Daoy (cell line): ENCODE data around the gene ELAVL2. TPM values are rescaled to one million over a fixed set of nuclear protein-coding genes. Genes with fewer than 3 reads are reported as not detected.

Experiments
- DNase-seq: peaks from one replicate; pipeline ENCODE4 v3.0.0-alpha.2; 2015; ENCODE audit warnings: low read depth
- total RNA-seq: library from RNA; depleted of rRNA; stranded (reverse); fragments of >200 nt; shearing (Covaris generic); gene quantifications from 2 replicates; pipeline ENCODE4 v1.2.3, GENCODE V29; 2014; rRNA removed

The ELAVL2 gene
- total RNA-seq: not detected in 2 replicates

DNA sequence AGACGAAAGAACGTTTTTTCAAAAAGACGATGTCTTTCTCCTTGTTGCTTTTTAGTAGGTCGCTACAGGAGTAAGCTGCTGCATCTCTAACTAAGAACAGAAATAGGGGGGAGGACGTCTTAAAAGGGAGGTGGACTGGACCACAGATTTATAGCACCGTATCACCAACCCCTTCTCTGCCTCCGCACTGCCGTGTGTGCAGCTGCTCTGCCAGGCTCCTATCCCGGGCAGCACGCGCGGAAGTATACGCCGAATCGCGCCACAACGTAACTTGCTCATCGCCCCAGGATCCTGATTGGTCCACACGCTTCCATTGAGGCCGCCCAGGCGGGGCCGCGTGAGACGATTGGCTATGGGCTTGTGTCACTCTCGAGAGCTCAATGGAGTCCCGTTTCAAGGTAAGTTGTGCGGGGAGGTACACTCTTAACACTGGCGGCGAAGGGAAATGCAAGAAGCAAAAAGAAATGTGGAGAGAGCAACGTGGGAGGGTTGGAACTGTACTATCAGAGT lies at the start of gene ELAVL2:
Gene ELAVL2 (minus strand): TSS at position 121 of the 510 bp plus-strand sequence. CDS start 64,006 bp downstream, outside the sequence.
- no peak for DNase-seq

- DNase-seq: no peak
These were observed 32.2 kb upstream of the ELAVL2 start for GRCh38 chr9:23858234-23858633.

DNA sequence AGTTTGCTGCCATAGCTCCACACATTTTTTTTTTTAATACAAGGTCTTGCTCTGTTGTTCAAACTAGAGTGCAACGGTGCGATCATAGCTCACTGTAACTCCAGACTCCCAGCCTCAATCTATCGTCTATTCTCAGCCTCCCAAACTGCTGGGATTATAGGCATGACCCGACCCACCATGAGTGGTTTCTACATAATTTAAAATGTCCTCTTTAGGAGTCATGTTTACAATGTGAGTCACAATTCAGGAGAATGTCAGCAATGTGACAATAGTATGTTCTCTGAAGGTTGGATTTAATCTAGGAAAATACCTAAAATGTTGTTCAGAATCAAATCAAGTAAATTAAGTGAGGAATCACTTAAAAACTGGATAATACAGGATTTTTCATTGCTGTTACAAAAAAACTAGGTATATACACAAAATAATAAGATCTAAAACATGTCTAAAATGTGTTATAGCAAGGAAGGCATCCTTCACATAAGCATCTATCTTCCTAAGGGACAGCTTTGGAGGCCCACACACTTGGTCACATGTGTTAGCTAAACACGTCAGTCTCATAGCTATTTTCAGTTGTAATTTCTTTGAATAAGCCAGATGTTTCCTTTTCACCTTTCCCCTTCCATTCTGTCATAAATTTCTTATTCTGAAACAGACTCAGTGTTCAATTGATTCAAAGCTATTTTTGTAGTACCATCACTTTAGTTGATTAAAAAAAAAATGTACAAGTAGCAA lies 30.0 kb upstream of the ELAVL2 start:
- DNase-seq: no peak

DNA sequence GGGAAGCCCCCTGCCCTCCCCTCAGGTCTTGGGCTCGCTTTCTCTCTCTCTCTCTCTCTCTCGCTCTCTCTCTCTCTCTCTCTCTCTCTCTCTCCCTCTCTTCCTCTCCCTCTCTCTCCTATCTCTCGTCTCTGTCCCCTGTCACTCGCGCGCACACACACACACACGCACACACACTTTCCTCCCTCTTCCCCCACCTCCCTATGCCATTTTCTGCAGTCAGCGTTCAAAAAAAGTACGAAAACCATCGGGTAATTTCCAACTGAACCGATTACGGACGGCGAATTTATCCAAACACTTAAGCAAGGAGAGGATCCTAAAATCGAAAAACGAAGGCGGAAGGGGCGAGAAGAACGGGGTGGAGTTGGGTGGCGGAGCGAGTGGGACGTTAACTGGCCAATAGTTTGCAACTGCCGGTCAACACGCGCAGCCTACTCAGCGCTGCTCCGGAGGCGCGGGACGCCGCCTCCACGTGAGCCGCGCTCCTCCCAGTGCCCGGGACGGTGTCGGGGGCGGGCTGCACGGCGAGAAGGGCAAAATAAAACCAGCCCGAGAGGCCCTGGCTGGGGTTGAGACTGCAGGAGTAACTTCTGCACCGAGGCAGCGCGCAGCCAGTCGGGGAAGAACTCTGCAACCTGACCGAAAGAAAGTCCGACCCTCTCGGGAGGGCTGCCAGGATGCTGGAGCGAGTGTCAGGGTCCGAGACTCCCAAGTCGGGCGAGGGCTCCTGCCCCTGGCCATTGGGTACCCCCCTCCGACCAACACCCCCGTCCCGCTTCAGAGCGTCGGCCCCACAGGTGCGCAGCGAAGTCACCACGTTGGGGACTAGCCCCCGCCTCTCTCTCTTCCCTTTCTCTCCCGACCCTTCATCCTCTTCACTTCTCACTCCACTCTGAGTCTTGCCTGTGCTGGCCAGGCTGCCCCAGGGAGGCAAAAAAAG lies 24.9 kb upstream of the ELAVL2 start:
- DNase-seq: no peak

- no peak for DNase-seq
These were observed 24.2 kb upstream of the ELAVL2 start for GRCh38 chr9:23850242-23850689.

DNA sequence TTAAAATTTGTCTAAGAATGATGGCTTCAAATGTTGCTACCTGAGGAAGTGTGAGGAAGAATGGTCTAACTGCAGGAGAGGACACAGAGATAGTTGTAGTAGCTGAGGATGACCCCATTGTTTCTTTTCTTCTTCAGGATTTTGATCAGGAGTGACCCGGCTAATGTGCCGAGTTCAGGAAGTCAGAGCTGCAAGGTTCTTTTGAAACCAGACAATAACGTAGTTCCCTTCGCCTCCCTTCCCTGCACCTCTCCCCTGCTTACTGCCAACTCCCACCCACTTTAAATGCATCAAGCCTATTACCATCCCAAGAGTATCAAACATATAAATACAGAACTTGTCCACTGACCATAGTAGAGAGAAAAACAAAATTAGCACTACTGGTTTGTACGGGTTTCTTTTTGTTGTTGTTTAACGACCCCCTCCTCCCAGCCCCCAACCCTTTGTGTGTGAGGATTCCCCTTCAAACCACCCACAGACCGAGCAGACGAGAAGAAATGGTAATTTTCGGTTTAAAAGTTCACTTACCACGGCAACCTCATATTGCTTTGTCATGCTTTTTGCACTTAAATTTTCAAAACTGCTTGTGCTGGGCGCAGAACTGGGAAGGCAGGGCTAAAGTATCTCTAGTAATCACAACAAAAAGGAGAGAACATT lies 23.5 kb upstream of the ELAVL2 start:
- DNase-seq: no peak

DNA sequence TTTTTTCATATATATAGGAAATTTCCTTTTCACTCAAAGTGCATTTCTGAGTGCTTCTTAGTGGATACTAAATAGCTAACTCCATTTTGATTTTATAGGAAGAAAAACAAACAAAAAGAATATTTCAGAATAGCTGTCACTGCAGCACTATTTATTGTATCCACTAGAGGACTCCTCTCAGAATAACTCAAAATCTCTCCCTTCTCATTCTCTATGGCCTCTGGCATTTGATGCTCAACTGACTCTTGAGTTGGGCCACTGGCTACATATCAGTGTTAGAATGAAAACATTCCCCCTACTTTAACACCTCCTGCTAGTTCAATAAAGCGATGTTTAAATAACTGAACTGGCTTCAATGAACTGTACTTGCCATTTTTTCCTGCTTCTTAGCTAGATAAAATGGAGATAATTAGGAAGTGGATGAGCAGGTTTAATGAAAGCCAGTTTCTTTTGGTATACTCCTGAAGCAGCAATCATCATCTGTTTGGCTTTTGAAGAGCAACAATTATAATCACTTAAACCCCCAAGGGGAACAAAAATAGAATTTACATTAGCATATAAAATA lies 16.6 kb upstream of the ELAVL2 start:
- no peak for DNase-seq

DNA sequence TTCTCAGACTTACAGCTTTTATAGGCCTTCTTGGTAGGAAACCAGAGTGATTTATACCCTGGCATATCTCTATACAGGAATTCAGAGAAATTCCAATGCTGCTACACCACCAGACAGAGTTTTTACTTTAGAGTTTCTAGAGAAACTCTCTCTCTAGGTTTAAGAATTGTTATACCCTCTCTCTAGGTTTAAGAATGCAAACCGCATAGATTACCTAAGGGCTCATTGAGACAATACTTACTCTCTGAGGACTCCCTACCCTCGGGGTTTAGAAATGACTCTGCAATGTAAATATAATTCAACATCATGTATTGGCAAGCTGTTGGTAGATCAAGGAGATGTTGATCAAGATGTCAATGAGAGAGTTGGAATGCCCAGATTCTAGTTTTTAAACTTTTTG lies 15.3 kb upstream of the ELAVL2 start:
- DNase-seq: no peak

GRCh38 chr9:23837038-23837437 lies 11.0 kb upstream of the ELAVL2 start:
- DNase-seq: no peak

DNA sequence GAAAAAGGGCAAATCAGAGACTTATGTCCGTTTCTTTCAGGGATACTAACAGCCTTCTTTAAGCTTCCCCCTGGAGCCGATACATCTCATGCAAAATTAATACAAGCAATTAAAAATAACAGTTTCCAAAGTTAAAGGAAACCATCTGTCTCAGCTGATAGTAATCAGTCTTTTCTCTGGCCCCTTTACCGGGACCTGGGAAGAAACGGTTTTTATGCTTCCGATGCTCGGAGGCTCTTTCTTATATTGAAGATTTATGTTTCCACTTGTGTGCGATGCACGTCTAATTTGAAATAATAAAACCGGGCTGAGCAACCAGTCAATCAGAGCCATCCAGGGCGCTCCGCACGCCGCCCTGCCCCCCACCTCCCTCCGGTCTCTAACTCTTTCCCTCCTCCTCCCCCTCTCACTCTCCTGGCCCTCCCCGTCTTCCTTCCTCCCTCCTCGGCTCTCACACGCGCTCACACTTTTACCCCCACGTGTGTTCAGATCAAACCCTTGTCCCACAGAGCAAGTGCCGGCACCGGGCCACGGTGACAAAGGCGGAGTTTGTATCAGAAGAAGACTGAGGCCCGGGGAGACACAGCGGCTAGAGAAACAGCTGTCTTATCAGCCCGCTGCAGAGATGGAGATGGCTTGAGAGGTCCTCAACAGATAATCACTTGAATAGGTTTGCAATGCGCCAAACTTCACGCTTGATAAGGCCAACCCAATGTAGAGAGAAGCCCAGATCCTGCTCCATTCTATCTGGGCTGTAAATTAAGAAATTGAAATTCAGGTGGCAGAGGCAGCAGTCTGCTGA lies 5.1 kb upstream of the ELAVL2 start:
- DNase-seq: no peak

GRCh38 chr9:23830476-23830805 lies 4.4 kb upstream of the ELAVL2 start:
- no peak for DNase-seq

DNA sequence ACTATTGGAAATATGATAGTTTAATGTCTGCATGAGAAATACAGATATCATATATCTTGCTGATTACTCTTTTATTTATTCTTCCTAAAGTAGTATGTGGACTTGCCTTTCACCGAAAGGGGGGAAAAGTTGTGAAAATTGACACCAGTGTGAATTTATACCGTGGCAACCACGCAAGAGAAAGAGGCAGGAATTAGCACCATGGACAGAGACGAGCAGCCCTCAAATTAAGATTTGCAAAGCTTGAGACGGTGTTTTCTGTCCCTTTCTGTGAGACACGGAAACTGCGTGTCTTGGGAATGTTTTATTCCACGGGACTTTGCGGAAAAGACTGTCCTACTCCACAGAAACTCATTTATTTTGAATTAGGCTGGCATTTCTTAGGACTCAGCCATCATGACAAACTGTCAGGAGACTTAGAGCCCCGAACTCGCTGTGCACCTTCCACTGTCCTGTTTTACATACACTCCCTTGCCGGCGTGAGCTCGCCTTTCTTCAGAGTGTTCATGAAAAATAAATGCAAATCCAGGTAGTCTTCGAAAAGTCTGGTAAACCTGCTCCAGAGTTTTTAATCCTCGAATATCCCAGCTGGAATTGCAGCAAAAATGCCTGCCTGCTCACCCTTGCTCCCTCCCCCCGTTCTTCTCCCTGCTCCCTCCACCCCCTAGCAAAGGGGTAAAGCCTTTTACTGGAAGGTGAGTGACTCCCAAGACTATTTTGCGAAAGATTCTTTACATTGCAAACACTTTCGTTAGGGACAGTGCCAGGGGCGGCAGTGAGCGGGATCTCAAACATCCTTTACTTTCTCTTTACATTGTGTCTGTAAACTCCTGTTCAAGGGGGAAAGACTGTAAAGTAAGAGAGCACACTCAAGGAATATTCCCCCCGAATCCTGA lies 3.8 kb upstream of the ELAVL2 start:
- DNase-seq: no peak

DNA sequence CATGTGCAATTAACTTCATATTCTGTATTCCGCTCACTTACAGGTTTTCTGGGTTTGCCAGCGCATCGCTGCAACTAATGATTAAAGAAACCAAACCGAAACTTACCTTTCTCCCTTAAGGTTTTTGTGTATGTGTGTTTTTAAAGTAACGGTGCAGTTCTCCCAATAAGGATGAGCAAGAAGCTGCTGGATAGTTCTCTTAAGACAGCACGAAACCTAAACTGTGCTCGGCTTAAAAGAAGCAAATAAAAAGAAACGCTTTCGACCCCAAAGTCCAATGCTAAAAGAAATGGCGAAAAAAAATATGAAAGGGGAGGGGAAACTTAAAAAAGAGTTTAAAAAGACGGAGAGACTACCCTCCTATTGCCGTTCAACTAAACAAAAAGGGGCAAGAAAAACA lies 340 bp downstream of the ELAVL2 start:
- DNase-seq: no peak

- DNase-seq: no peak
These were observed 1.0 kb downstream of the ELAVL2 start for GRCh38 chr9:23824830-23825591.

DNA sequence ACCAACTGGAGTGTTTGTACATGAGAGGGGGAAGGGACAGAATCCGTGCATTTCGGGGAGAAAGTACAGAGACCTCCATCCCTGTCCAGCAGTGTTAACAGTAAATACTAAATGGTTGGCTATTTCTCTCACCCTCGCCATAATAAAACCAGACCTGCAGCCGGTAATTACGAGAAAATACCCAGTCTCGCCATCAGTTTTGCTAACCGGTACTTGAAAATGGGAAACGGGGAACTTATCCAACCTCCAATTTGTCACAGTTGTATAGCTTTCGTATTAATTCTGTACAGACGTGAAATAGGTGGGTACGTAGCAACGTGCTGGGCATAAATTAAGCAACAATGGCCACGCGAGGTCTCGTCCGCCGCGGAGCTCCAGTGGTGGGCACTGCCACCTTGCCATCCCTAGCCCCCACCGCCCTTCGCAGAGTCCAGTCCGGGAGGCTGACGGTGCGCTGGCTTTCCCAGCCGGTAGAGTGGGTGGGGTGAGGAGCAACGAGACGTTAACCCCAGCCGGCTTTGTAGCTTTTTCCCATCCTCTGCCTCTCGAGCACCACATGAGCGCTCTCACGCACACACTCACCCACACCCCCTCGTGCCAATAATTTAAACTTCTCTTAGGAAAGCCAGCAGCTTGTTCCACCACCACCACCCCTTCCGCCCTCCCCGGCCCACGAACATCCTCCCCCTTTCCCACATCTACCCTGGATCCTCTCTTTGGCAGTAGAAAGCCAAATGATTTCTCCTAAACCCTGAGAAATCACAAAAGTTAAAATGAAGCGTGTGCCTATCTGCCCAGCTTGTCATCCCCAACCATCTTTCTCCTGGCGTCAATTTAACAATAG lies 1.8 kb downstream of the ELAVL2 start:
- no peak for DNase-seq

GRCh38 chr9:23823269-23823668 lies 2.8 kb downstream of the ELAVL2 start:
- DNase-seq: no peak

- DNase-seq: no peak
These were observed 3.5 kb downstream of the ELAVL2 start for GRCh38 chr9:23822261-23823169.
